GM23338 (cell line): ENCODE results near the gene ATP9A. TPM values are rescaled to one million over a fixed set of nuclear protein-coding genes. Genes with fewer than 3 reads are reported as not detected.

Experiments used
- ATAC-seq: fragments of 200-7000 bp; cut with Tn5 transposase; 3 replicates; pipeline ENCODE4 v1.9.1; 2020
- DNase-seq: peaks from one replicate; pipeline ENCODE4 v3.0.0-alpha.2; 2015; ENCODE audit warnings: low spot score
- H2AFZ ChIP-seq: fragments of 200-600 bp; sonication (generic); 2 replicates; pipeline ENCODE4 v1.8.0; 2016; ENCODE audit warnings: antibody characterized with exemption, mild to moderate bottlenecking, moderate library complexity
- H3F3A ChIP-seq: fragments of 200-600 bp; sonication (generic); replicated peaks from 2 replicates; pipeline ENCODE4 v1.8.0; 2017; ENCODE audit warnings: antibody characterized with exemption, mixed run types, low read depth
- H3K27ac ChIP-seq: fragments of 200-600 bp; sonication (generic); 2 replicates; pipeline ENCODE4 v1.6.1; 2016; ENCODE audit warnings: low read depth
- H3K27me3 ChIP-seq: fragments of 200-600 bp; sonication (generic); 2 replicates; pipeline ENCODE4 v1.8.0; 2016; ENCODE audit warnings: mild to moderate bottlenecking, mixed run types, moderate library complexity; ENCODE audit not compliant: insufficient read depth
- H3K36me3 ChIP-seq: fragments of 200-600 bp; sonication (generic); 2 replicates; pipeline ENCODE4 v1.8.0; 2016; ENCODE audit warnings: mild to moderate bottlenecking; ENCODE audit not compliant: insufficient read depth
- H3K4me1 ChIP-seq: fragments of 200-600 bp; sonication (generic); 2 replicates; pipeline ENCODE4 v1.8.0; 2016; ENCODE audit warnings: mild to moderate bottlenecking, moderate library complexity; ENCODE audit not compliant: insufficient read depth
- H3K4me2 ChIP-seq: fragments of 200-600 bp; sonication (generic); 2 replicates; pipeline ENCODE4 v1.7.1; 2017; ENCODE audit warnings: mixed run types
- H3K4me3 ChIP-seq: fragments of 200-600 bp; sonication (generic); 2 replicates; pipeline ENCODE4 v1.6.1; 2016; ENCODE audit warnings: mixed run types
- H3K79me2 ChIP-seq: fragments of 200-600 bp; sonication (generic); replicated peaks from 2 replicates; pipeline ENCODE4 v1.8.0; 2017; ENCODE audit warnings: mild to moderate bottlenecking; ENCODE audit not compliant: insufficient read depth
- H3K9me2 ChIP-seq: fragments of 200-600 bp; sonication (generic); 2 replicates; pipeline ENCODE4 v1.8.0; 2017; ENCODE audit not compliant: insufficient read depth
- H4K20me1 ChIP-seq: fragments of 200-600 bp; sonication (generic); replicated peaks from 2 replicates; pipeline ENCODE4 v1.8.0; 2017; ENCODE audit warnings: mild to moderate bottlenecking; ENCODE audit not compliant: insufficient read depth
- H3K27ac Mint-ChIP-seq: 2 replicates; pipeline ENCODE4 v1.8.0; 2020; ENCODE audit warnings: inconsistent platforms, mild to moderate bottlenecking, moderate library complexity, mixed read lengths
- H3K27me3 Mint-ChIP-seq: 3 replicates; pipeline ENCODE4 v1.8.0; 2022; ENCODE audit warnings: low read depth, mild to moderate bottlenecking, moderate library complexity, mixed read lengths, inconsistent platforms; ENCODE audit not compliant: insufficient read depth, poor library complexity
- H3K36me3 Mint-ChIP-seq: 3 replicates; pipeline ENCODE4 v1.8.0; 2021; ENCODE audit warnings: low read depth, mild to moderate bottlenecking, inconsistent platforms, moderate library complexity, mixed read lengths
- H3K4me1 Mint-ChIP-seq: 3 replicates; pipeline ENCODE4 v1.8.0; 2020; ENCODE audit warnings: mild to moderate bottlenecking, inconsistent platforms, mixed read lengths
- H3K4me3 Mint-ChIP-seq: 3 replicates; pipeline ENCODE4 v1.8.0; 2021; ENCODE audit warnings: moderate library complexity, mild to moderate bottlenecking, inconsistent platforms, mixed read lengths
- H3K9me3 Mint-ChIP-seq: 3 replicates; pipeline ENCODE4 v1.8.0; 2020; ENCODE audit warnings: moderate library complexity, mild to moderate bottlenecking, inconsistent platforms, mixed read lengths
- CREB1 ChIP-seq: fragments of 250-450 bp; sonication (Bioruptor Pico); IDR thresholded peaks from 2 replicates; pipeline ENCODE4 v1.5.0; 2020; ENCODE audit warnings: low read depth, mild to moderate bottlenecking, moderate library complexity
- EZH2phosphoT487 ChIP-seq: fragments of 200-600 bp; sonication (generic); IDR thresholded peaks from one replicate; pipeline ENCODE4 v1.8.1; 2018; ENCODE audit warnings: antibody characterized with exemption; ENCODE audit not compliant: unreplicated experiment
- NANOG ChIP-seq: IDR thresholded peaks from 2 replicates; pipeline ENCODE4 v1.6.1; 2016; ENCODE audit warnings: antibody characterized with exemption, borderline replicate concordance
- STAT1 ChIP-seq: IDR thresholded peaks from one replicate; pipeline ENCODE4 v1.6.1; 2016; ENCODE audit warnings: antibody characterized with exemption; ENCODE audit not compliant: unreplicated experiment
- polyA plus RNA-seq: library from polyadenylated mRNA; unstranded; fragments of >200 nt; fragmentation: Nextera tagmentation; extraction: Ambion mirVana; gene quantifications from 2 replicates; pipeline ENCODE4 v1.2.1, GENCODE V29; 2016
- total RNA-seq: library from RNA; depleted of rRNA; stranded (reverse); fragments of >200 nt; shearing (Covaris generic); gene quantifications from 2 replicates; pipeline ENCODE4 v1.2.3, GENCODE V29; 2014
- TF ChIP-seq, protein P1 (sequence below): fragments of 250-450 bp; sonication (Bioruptor Pico); IDR thresholded peaks from 2 replicates; pipeline ENCODE4 v1.5.0; 2020; ENCODE audit warnings: mild to moderate bottlenecking, moderate library complexity
- TF ChIP-seq, protein P2 (sequence below): IDR thresholded peaks from one replicate; pipeline ENCODE4 v1.6.1; 2018; ENCODE audit warnings: antibody characterized with exemption; ENCODE audit not compliant: unreplicated experiment
- TF ChIP-seq, protein P3 (sequence below), 2 experiments: fragments of 200-600 bp in 1 of 2; sonication (generic) in 1 of 2; conservative IDR thresholded peaks; 2 replicates each; pipeline versions ENCODE4 v1.5.1 to v1.6.1; 2016 to 2017; ENCODE audit warnings: antibody characterized with exemption in 2 of 2, low read depth in 2 of 2, mild to moderate bottlenecking in 2 of 2, moderate library complexity in 1 of 2

The ATP9A gene
- total and polyA plus RNA-seq, 2 experiments from 2014 or later = 0.94 to 5.9 TPM

DNA sequence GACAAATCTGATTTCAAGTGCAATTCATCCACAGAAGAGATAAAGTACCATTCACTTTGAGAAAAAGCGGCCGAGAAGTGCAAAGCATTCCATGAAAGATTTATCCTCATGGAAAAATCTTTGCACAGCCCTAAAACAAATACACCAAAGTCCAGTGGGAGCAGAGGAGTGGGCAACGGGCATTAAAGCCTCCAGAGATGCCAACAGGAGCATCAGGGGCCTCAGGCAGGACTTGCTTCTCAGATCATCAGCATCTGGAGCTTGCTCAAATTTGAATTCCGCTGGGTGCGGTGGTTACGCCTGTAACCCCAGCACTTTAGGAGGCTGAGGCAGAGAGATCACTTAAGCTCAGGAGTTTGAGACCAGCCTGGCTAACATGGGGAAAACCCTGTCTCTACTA, 115.0 kb downstream of the ATP9A start (continued):
- TF ChIP-seq, protein P1, sequence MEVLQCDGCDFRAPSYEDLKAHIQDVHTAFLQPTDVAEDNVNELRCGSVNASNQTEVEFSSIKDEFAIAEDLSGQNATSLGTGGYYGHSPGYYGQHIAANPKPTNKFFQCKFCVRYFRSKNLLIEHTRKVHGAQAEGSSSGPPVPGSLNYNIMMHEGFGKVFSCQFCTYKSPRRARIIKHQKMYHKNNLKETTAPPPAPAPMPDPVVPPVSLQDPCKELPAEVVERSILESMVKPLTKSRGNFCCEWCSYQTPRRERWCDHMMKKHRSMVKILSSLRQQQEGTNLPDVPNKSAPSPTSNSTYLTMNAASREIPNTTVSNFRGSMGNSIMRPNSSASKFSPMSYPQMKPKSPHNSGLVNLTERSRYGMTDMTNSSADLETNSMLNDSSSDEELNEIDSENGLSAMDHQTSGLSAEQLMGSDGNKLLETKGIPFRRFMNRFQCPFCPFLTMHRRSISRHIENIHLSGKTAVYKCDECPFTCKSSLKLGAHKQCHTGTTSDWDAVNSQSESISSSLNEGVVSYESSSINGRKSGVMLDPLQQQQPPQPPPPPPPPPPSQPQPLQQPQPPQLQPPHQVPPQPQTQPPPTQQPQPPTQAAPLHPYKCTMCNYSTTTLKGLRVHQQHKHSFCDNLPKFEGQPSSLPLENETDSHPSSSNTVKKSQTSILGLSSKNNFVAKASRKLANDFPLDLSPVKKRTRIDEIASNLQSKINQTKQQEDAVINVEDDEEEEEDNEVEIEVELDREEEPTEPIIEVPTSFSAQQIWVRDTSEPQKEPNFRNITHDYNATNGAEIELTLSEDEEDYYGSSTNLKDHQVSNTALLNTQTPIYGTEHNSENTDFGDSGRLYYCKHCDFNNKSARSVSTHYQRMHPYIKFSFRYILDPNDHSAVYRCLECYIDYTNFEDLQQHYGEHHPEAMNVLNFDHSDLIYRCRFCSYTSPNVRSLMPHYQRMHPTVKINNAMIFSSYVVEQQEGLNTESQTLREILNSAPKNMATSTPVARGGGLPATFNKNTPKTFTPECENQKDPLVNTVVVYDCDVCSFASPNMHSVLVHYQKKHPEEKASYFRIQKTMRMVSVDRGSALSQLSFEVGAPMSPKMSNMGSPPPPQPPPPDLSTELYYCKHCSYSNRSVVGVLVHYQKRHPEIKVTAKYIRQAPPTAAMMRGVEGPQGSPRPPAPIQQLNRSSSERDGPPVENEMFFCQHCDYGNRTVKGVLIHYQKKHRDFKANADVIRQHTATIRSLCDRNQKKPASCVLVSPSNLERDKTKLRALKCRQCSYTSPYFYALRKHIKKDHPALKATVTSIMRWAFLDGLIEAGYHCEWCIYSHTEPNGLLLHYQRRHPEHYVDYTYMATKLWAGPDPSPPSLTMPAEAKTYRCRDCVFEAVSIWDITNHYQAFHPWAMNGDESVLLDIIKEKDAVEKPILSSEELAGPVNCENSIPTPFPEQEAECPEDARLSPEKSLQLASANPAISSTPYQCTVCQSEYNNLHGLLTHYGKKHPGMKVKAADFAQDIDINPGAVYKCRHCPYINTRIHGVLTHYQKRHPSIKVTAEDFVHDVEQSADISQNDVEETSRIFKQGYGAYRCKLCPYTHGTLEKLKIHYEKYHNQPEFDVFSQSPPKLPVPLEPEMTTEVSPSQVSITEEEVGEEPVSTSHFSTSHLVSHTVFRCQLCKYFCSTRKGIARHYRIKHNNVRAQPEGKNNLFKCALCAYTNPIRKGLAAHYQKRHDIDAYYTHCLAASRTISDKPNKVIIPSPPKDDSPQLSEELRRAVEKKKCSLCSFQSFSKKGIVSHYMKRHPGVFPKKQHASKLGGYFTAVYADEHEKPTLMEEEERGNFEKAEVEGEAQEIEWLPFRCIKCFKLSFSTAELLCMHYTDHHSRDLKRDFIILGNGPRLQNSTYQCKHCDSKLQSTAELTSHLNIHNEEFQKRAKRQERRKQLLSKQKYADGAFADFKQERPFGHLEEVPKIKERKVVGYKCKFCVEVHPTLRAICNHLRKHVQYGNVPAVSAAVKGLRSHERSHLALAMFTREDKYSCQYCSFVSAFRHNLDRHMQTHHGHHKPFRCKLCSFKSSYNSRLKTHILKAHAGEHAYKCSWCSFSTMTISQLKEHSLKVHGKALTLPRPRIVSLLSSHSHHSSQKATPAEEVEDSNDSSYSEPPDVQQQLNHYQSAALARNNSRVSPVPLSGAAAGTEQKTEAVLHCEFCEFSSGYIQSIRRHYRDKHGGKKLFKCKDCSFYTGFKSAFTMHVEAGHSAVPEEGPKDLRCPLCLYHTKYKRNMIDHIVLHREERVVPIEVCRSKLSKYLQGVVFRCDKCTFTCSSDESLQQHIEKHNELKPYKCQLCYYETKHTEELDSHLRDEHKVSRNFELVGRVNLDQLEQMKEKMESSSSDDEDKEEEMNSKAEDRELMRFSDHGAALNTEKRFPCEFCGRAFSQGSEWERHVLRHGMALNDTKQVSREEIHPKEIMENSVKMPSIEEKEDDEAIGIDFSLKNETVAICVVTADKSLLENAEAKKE (CRISPR knock-in tag) = no peak

DNA sequence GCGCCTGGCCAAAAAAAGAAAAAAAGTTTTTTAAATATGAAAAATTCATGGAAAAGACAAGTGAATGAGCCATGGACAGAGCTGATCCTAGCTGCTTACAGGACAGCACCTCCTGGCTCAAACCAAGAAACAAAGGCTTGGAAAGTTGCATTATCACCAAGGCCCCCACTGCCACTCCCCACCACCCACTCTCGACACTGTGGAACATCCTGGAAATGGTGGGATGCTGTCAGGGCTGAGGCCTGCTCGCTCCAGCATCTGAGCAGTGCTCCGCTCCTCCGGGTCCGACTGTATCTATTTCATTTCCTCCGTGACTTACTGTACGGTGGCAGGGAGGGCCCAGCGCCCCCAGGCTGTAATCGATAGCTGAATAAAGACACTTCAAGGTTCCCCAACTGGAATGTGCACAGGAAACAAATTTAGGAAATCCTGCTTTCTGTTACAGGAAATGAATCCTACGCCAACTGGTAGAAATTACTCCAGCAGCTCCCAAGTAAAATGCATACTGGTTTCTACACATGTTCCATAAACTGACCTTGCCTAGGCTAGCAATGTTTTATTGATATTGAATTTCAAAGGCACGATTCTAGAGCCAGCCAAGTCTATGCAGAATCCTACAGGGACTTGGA, 116.2 kb downstream of the ATP9A start:
- Histone ChIP-seq H4K20me1 (no peaks in the 10 kb centered on the region), H3K27ac (peak overlapping the region; percentile 20; the same call in 1 of the 2 replicates), H3K27me3 (no peaks in the 10 kb centered on the region), H3K4me2 (no peak overlapping the region), H3F3A (peaks cover 4% of the 10 kb centered on the region; the same call in 1 of the 2 replicates), H2AFZ (no peak overlapping the region), H3K4me3 (no peak overlapping the region), H3K4me1 (no peaks in the 10 kb centered on the region), H3K36me3 (peaks cover 3% of the 10 kb centered on the region; the same call in 1 of the 2 replicates), H3K79me2 (no peaks in the 10 kb centered on the region), H3K9me2 (no peaks in the 10 kb centered on the region)
- no peak for DNase-seq
- Mint-ChIP-seq H3K4me1 (no peaks in the 10 kb centered on the region), H3K9me3 (no peaks in the 10 kb centered on the region), H3K36me3 (peaks cover 4% of the 10 kb centered on the region; the same call in 1 of the 3 replicates), H3K27ac (no peak overlapping the region), H3K4me3 (no peak overlapping the region), H3K27me3 (peaks cover 5% of the 10 kb centered on the region)
- no peak for ATAC-seq
- TF ChIP-seq STAT1 (no peak), CREB1 (no peak), EZH2phosphoT487 (no peak), NANOG (no peak)
- TF ChIP-seq, protein P2, sequence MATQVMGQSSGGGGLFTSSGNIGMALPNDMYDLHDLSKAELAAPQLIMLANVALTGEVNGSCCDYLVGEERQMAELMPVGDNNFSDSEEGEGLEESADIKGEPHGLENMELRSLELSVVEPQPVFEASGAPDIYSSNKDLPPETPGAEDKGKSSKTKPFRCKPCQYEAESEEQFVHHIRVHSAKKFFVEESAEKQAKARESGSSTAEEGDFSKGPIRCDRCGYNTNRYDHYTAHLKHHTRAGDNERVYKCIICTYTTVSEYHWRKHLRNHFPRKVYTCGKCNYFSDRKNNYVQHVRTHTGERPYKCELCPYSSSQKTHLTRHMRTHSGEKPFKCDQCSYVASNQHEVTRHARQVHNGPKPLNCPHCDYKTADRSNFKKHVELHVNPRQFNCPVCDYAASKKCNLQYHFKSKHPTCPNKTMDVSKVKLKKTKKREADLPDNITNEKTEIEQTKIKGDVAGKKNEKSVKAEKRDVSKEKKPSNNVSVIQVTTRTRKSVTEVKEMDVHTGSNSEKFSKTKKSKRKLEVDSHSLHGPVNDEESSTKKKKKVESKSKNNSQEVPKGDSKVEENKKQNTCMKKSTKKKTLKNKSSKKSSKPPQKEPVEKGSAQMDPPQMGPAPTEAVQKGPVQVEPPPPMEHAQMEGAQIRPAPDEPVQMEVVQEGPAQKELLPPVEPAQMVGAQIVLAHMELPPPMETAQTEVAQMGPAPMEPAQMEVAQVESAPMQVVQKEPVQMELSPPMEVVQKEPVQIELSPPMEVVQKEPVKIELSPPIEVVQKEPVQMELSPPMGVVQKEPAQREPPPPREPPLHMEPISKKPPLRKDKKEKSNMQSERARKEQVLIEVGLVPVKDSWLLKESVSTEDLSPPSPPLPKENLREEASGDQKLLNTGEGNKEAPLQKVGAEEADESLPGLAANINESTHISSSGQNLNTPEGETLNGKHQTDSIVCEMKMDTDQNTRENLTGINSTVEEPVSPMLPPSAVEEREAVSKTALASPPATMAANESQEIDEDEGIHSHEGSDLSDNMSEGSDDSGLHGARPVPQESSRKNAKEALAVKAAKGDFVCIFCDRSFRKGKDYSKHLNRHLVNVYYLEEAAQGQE = no peak
- TF ChIP-seq, protein P3, sequence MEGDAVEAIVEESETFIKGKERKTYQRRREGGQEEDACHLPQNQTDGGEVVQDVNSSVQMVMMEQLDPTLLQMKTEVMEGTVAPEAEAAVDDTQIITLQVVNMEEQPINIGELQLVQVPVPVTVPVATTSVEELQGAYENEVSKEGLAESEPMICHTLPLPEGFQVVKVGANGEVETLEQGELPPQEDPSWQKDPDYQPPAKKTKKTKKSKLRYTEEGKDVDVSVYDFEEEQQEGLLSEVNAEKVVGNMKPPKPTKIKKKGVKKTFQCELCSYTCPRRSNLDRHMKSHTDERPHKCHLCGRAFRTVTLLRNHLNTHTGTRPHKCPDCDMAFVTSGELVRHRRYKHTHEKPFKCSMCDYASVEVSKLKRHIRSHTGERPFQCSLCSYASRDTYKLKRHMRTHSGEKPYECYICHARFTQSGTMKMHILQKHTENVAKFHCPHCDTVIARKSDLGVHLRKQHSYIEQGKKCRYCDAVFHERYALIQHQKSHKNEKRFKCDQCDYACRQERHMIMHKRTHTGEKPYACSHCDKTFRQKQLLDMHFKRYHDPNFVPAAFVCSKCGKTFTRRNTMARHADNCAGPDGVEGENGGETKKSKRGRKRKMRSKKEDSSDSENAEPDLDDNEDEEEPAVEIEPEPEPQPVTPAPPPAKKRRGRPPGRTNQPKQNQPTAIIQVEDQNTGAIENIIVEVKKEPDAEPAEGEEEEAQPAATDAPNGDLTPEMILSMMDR (conservative IDR thresholded peaks at IDR 0.05; ENCODE audit: low read depth in 2 of 2) = no peak
